Measurements from ENCODE around the gene OVOL1.

OVOL1 gene

GRCh38 chr11:65776196-65776595 lies 10.7 kb upstream of the OVOL1 start:
- Histone ChIP-seq H3K9ac (ENCODE audit: low read length) (no peak overlapping the region), H3K4me1 (ENCODE audit: low read length) (peaks cover 4% of the 10 kb centered on the region), H3K36me3 (replicated peaks; ENCODE audit: low read depth, low read length) (peaks cover 27% of the 10 kb centered on the region), H3K4me3 (ENCODE audit: low read length) (no peak overlapping the region), H3K4me2 (ENCODE audit: low read length) (no peak overlapping the region), H3K9me3 (ENCODE audit: insufficient read depth, low read length) (no peaks in the 10 kb centered on the region), H4K20me1 (ENCODE audit: insufficient read depth, low read length) (peaks cover 20% of the 10 kb centered on the region), H2AFZ (ENCODE audit: low read depth, low read length) (no peak overlapping the region), H3K27me3 (ENCODE audit: low read depth, low read length) (no peaks in the 10 kb centered on the region), H3K79me2 (ENCODE audit: low read length) (peaks cover 28% of the 10 kb centered on the region), H3K27ac (ENCODE audit: low read length) (no peak overlapping the region)
- TF ChIP-seq EZH2phosphoT487 (IDR thresholded peaks at IDR 0.05; ENCODE audit: low read depth) (no peak), CTCF (IDR thresholded peaks at IDR 0.05; ENCODE audit: low read depth, low read length) (no peak)

DNA sequence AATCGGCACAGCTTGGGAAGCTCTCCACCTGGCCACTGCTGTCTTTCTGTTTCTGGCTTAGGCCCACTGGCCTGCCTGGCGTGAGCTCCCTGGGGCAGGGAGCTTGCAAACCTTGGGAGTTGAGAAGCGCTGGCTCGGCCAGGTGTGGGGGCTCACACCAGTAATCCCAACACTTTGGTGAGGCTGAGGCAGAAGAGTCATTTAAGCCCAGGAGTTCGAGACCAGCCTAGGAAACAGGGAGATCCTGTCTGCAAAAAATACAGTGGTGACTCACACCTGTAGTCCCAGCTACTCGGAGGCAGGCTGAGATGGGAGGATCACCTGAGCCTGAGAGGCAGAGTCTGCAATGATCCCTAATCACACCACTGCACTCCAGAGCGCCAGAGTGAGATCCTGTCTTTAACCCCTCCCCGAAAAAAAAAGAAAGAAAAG lies 10.1 kb upstream of the OVOL1 start:
- H3K4me2 ChIP-seq (ENCODE audit: low read length), result no peak overlapping the region
- peaks cover 8% of the 10 kb centered on the region for H3K4me1 ChIP-seq (ENCODE audit: low read length)
- H3K9me3 ChIP-seq (ENCODE audit: insufficient read depth, low read length), result no peaks in the 10 kb centered on the region
- H2AFZ ChIP-seq (ENCODE audit: low read depth, low read length), result no peak overlapping the region
- H3K27me3 ChIP-seq (ENCODE audit: low read depth, low read length), result no peaks in the 10 kb centered on the region
- H3K79me2 ChIP-seq (ENCODE audit: low read length), result peaks cover 28% of the 10 kb centered on the region
- H3K4me3 ChIP-seq (ENCODE audit: low read length), result no peak overlapping the region
- TF ChIP-seq EZH2phosphoT487 (IDR thresholded peaks at IDR 0.05; ENCODE audit: low read depth), result no peak
- TF ChIP-seq CTCF (IDR thresholded peaks at IDR 0.05; ENCODE audit: low read depth, low read length), result no peak
- H3K36me3 ChIP-seq (replicated peaks; ENCODE audit: low read depth, low read length), result peaks cover 27% of the 10 kb centered on the region
- peaks cover 20% of the 10 kb centered on the region for H4K20me1 ChIP-seq (ENCODE audit: insufficient read depth, low read length)
- no peak overlapping the region for H3K27ac ChIP-seq (ENCODE audit: low read length)
- no peak overlapping the region for H3K9ac ChIP-seq (ENCODE audit: low read length)

GRCh38 chr11:65777241-65777640 lies 9.6 kb upstream of the OVOL1 start:
- TF ChIP-seq CTCF (IDR thresholded peaks at IDR 0.05; ENCODE audit: low read depth, low read length), result no peak
- TF ChIP-seq EZH2phosphoT487 (IDR thresholded peaks at IDR 0.05; ENCODE audit: low read depth), result no peak
- Histone ChIP-seq H3K9ac (ENCODE audit: low read length) (no peak overlapping the region), H3K27ac (ENCODE audit: low read length) (no peak overlapping the region), H2AFZ (ENCODE audit: low read depth, low read length) (no peak overlapping the region), H3K27me3 (ENCODE audit: low read depth, low read length) (no peaks in the 10 kb centered on the region), H3K4me2 (ENCODE audit: low read length) (no peak overlapping the region), H3K9me3 (ENCODE audit: insufficient read depth, low read length) (no peaks in the 10 kb centered on the region), H4K20me1 (ENCODE audit: insufficient read depth, low read length) (peaks cover 20% of the 10 kb centered on the region), H3K79me2 (ENCODE audit: low read length) (peaks cover 28% of the 10 kb centered on the region), H3K36me3 (replicated peaks; ENCODE audit: low read depth, low read length) (peaks cover 27% of the 10 kb centered on the region), H3K4me1 (ENCODE audit: low read length) (peaks cover 13% of the 10 kb centered on the region), H3K4me3 (ENCODE audit: low read length) (no peak overlapping the region)

DNA sequence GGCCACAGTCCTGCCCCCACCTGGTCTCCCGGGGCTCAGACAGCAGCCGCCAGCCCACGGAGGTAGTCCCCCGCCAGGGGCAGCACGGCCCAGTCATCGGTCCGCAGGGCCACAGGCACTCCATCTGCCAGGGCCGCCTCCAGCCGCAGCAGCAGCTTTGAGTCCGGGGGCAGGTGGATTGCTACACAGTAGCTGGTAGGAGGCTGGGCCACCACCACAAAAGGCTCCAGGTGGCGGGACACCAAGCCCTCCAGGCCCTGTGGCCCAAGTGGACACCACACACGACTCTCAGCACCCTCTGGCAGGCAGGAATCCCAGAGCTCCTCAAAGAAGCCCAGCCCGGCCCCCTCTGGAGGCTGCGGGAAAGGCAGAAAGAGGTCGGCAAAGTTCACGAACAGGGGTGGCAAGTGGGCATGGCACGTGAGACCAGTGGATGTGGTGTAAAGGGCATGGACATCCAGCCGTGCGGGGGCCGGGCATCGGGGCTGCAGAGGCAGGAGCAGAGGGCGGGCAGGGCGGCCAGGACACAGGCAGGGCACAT lies 9.0 kb upstream of the OVOL1 start:
- Histone ChIP-seq H3K4me1 (ENCODE audit: low read length) (peaks cover 19% of the 10 kb centered on the region), H3K4me2 (ENCODE audit: low read length) (no peak overlapping the region), H3K36me3 (replicated peaks; ENCODE audit: low read depth, low read length) (peaks cover 27% of the 10 kb centered on the region), H3K27ac (ENCODE audit: low read length) (no peak overlapping the region), H3K79me2 (ENCODE audit: low read length) (peaks cover 28% of the 10 kb centered on the region), H2AFZ (ENCODE audit: low read depth, low read length) (no peak overlapping the region), H3K27me3 (ENCODE audit: low read depth, low read length) (no peaks in the 10 kb centered on the region), H3K9me3 (ENCODE audit: insufficient read depth, low read length) (no peaks in the 10 kb centered on the region), H4K20me1 (ENCODE audit: insufficient read depth, low read length) (peaks cover 20% of the 10 kb centered on the region), H3K4me3 (ENCODE audit: low read length) (no peak overlapping the region), H3K9ac (ENCODE audit: low read length) (no peak overlapping the region)
- no peak for TF ChIP-seq EZH2phosphoT487 (IDR thresholded peaks at IDR 0.05; ENCODE audit: low read depth)
- no peak for TF ChIP-seq CTCF (IDR thresholded peaks at IDR 0.05; ENCODE audit: low read depth, low read length)
